GM18951 (cell line): ENCODE data around the gene GRID2.

ENCODE experiments used
- POLR2A ChIP-seq: IDR thresholded peaks from 4 replicates; pipeline ENCODE4 v1.6.1; 2011; ENCODE audit warnings: mild to moderate bottlenecking; ENCODE audit not compliant: insufficient read length, insufficient read depth; ENCODE audit errors: extremely low read depth
- in situ Hi-C: fragments of 300-500 bp; cut with MboI; formaldehyde crosslinking; loops from one replicate; pipeline ENCODE4 v1.12.0; 2022; ENCODE audit warnings: low sequenced_read_pairs, mixed read lengths, inconsistent platforms; ENCODE audit not compliant: unreplicated experiment

GRID2 gene

DNA sequence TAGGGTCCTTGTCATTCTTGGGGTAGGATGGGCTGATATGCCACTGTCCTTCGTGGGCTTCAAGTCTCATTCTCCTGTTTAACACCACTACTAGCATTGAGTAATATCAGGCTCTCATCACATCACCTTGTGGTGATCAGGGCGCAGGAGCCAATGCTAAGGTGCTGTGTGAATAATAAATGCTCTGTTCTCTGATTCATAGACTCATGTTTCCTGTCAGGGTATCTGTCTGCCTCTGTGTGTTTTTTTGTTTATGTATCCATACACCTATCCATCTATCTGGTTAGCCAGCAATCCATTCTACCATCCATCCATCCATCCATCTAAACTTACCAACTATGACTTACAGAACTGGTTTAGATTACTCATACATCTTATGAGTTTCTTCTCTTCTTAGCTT is 999.7 kb downstream of the GRID2 start:
- no peak for TF ChIP-seq POLR2A
- in situ Hi-C loops: no loop called here

DNA sequence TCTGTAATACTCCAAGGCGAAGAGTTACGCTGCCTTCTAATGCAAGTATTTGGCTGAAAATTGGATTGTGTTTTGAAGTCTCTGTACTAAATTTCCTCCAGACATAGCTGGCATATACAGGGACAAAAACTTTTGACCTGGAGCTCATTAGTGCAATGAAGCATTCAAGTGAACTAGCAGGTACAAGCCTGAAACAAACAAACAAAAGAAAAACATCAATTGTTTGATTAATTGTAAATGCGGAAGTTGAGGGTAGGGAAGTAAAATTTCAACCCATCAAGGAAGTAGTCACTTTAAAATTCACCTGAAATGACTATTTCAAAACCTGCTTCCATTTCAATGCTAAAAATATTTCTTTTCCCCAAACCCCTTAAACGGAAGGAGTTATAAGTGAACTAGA is 1008.5 kb downstream of the GRID2 start:
- in situ Hi-C loops: no loop called here
- TF ChIP-seq POLR2A: no peak

DNA sequence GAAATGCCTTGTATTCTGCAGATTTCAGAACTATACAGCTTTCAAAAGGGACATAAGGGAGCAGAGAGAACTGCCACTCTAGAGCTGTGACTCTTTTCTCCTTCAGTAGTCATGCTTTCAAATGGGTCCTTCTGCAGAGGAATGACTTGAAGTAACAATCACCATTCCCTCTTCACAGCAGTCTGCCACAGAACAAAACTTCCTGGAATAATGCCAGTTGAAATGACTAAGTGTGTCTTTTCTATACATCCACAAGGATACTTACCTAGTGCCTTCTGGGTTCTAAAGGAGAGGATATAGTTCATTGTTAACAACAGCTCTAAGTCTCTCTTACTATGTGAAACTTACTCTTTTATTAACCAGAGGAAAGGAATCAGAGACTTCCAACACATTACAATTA is 1009.4 kb downstream of the GRID2 start:
- in situ Hi-C loops: no loop called here

GRCh38 chr4:93317057-93317456 is 1013.3 kb downstream of the GRID2 start:
- TF ChIP-seq POLR2A: no peak
- in situ Hi-C loops: no loop called here

More for the DNA sequence above, 1009.4 kb downstream of the GRID2 start:
- no peak for TF ChIP-seq POLR2A

- in situ Hi-C loops: no loop called here
- no peak for TF ChIP-seq POLR2A
Observed at GRCh38 chr4:93317561-93317960, 1013.8 kb downstream of the GRID2 start.

- in situ Hi-C loops: no loop called here
- no peak for TF ChIP-seq POLR2A
Observed at GRCh38 chr4:93319041-93319440, 1015.3 kb downstream of the GRID2 start.

- no peak for TF ChIP-seq POLR2A
- in situ Hi-C loops: no loop called here
Observed at GRCh38 chr4:93320356-93320755, 1016.6 kb downstream of the GRID2 start.

- TF ChIP-seq POLR2A: no peak
- in situ Hi-C loops: no loop called here
Observed at GRCh38 chr4:93327346-93327745, 1023.6 kb downstream of the GRID2 start.

- TF ChIP-seq POLR2A: no peak
- in situ Hi-C loops: no loop called here
Observed at GRCh38 chr4:93334003-93334402, 1030.2 kb downstream of the GRID2 start.

DNA sequence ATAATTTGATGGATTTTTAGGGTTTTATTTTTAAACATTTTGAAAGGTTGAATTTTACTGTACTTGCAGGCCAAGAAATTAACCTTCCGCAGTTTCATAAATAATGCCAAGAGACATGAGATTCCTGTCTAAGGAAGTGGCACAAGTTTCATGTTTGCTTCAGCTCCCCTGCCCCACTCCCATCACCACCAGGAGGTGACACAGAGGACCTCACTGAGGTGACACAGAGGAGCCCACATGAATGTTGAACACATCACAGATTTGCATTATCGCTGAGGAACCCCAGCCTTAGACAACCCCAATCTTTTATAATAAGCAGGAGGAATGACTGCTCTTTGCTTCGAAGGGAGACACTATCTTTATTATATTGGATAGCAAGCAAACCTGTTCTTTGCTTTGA is 1033.4 kb downstream of the GRID2 start:
- TF ChIP-seq POLR2A: no peak
- in situ Hi-C loops: no loop called here

GRCh38 chr4:93342738-93343137 is 1039.0 kb downstream of the GRID2 start:
- in situ Hi-C loops: no loop called here
- no peak for TF ChIP-seq POLR2A

DNA sequence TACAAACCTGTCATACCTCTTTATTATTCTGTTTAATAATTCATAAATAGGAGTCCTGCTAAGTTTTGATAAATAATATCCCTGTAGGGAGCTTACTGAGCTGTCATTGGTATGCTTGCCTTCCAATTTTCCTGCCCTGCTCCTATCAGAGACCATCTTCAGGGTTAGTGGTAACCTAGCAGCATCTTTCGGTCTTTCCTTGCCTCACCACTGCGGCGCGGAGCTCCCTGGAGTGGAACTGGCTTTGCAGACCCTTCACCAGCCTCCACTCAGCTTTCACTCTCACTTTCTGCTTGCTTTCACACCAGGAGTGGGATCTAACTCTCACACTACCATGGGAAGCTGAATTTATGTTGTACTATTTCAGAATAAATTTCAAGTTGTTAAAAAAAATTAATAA is 1043.1 kb downstream of the GRID2 start:
- TF ChIP-seq POLR2A: no peak
- in situ Hi-C loops: no loop called here

DNA sequence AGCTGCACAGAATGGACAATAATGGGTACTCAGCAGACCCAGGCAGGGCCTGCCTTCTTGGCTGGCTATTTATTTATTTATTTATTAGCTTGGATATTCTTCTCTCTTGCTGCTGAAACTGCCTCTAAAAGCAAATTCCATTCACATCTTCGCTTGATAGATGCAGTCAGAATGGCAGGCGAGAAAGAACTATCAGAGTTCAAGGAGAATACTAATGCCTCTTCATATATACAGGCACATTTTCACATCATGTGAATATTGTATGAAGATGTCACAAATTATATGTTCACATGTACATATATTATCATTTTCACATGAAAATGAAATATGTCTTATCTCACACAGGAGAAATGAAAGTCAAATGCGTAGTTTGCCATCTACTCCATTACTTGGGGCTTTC is 1045.1 kb downstream of the GRID2 start:
- TF ChIP-seq POLR2A: no peak

GRCh38 chr4:93351846-93352245 is 1048.1 kb downstream of the GRID2 start:
- TF ChIP-seq POLR2A: no peak
- in situ Hi-C loops: no loop called here

More for the DNA sequence above, 1045.1 kb downstream of the GRID2 start:
- in situ Hi-C loops: no loop called here

- in situ Hi-C loops: no loop called here
Observed at GRCh38 chr4:93355411-93355810, 1051.6 kb downstream of the GRID2 start.

More at GRCh38 chr4:93355411-93355810, 1051.6 kb downstream of the GRID2 start:
- no peak for TF ChIP-seq POLR2A
